ENCODE results near the gene NKTR. TPM values are rescaled to one million over a fixed set of nuclear protein-coding genes. Genes with fewer than 3 reads are reported as not detected.

NKTR gene
- total RNA-seq, 2 donors from 2014 or later = 101 to 116 TPM

- H3K9me3 Mint-ChIP-seq = no peaks in the 10 kb centered on the region
- H3K36me3 Mint-ChIP-seq (ENCODE audit: low read depth) = no peaks in the 10 kb centered on the region
- no peak overlapping the region for H3K4me3 Mint-ChIP-seq
- Histone ChIP-seq H3K4me3 (ENCODE audit: low read length) (no peak overlapping the region), H3K9ac (ENCODE audit: extremely low read depth, low read length, poor library complexity, severe bottlenecking) (no peak overlapping the region), H3K36me3 (ENCODE audit: control insufficient read depth, insufficient read depth, low read length) (no peaks in the 10 kb centered on the region), H3K27me3 (ENCODE audit: control insufficient read depth, insufficient read depth, low read length, poor library complexity, severe bottlenecking) (peaks cover 14% of the 10 kb centered on the region), H3K27ac (ENCODE audit: low read depth, low read length) (no peak overlapping the region), H3K4me1 (ENCODE audit: control insufficient read depth, insufficient read depth, low read length) (no peaks in the 10 kb centered on the region), H3K9me3 (ENCODE audit: control insufficient read depth, low read length) (no peaks in the 10 kb centered on the region)
- no peak for TF ChIP-seq CTCF (conservative IDR thresholded peaks at IDR 0.05)
- peaks cover 3% of the 10 kb centered on the region for H3K27me3 Mint-ChIP-seq (ENCODE audit: insufficient read depth)
- peaks cover 1% of the 10 kb centered on the region for H3K4me1 Mint-ChIP-seq
- DNase-seq = no peak
- H3K27ac Mint-ChIP-seq = no peak overlapping the region
Measured at GRCh38 chr3:42694366-42694765, 93.9 kb downstream of the NKTR start.

GRCh38 chr3:42696356-42697288, 96.1 kb downstream of the NKTR start:
- Mint-ChIP-seq H3K27ac (no peak overlapping the region), H3K4me1 (no peaks in the 10 kb centered on the region), H3K27me3 (ENCODE audit: insufficient read depth) (no peaks in the 10 kb centered on the region), H3K36me3 (ENCODE audit: low read depth) (no peaks in the 10 kb centered on the region), H3K9me3 (no peaks in the 10 kb centered on the region), H3K4me3 (no peak overlapping the region)
- Histone ChIP-seq H3K9ac (ENCODE audit: extremely low read depth, low read length, poor library complexity, severe bottlenecking) (no peak overlapping the region), H3K27ac (ENCODE audit: low read depth, low read length) (no peak overlapping the region), H3K4me3 (ENCODE audit: low read length) (no peak overlapping the region), H3K36me3 (ENCODE audit: control insufficient read depth, insufficient read depth, low read length) (no peaks in the 10 kb centered on the region), H3K4me1 (ENCODE audit: control insufficient read depth, insufficient read depth, low read length) (no peaks in the 10 kb centered on the region), H3K9me3 (ENCODE audit: control insufficient read depth, low read length) (no peaks in the 10 kb centered on the region), H3K27me3 (ENCODE audit: control insufficient read depth, insufficient read depth, low read length, poor library complexity, severe bottlenecking) (peaks cover 14% of the 10 kb centered on the region)
- WGBS, 2 experiments (ENCODE audit: insufficient coverage in 1 of 2, insufficient read length in 1 of 2) = 83 to 84% methylated on average over 10 to 19 of the region's 19 CpGs
- TF ChIP-seq CTCF (conservative IDR thresholded peaks at IDR 0.05) = no peak
- no peak for DNase-seq

- DNase-seq = no peak
- Mint-ChIP-seq H3K9me3 (no peaks in the 10 kb centered on the region), H3K27ac (no peak overlapping the region), H3K36me3 (ENCODE audit: low read depth) (no peaks in the 10 kb centered on the region), H3K4me1 (no peaks in the 10 kb centered on the region), H3K4me3 (no peak overlapping the region), H3K27me3 (ENCODE audit: insufficient read depth) (no peaks in the 10 kb centered on the region)
- H3K9ac ChIP-seq (ENCODE audit: extremely low read depth, low read length, poor library complexity, severe bottlenecking) = no peak overlapping the region
- peaks cover 14% of the 10 kb centered on the region for H3K27me3 ChIP-seq (ENCODE audit: control insufficient read depth, insufficient read depth, low read length, poor library complexity, severe bottlenecking)
- H3K4me1 ChIP-seq (ENCODE audit: control insufficient read depth, insufficient read depth, low read length) = no peaks in the 10 kb centered on the region
- H3K9me3 ChIP-seq (ENCODE audit: control insufficient read depth, low read length) = no peaks in the 10 kb centered on the region
- H3K27ac ChIP-seq (ENCODE audit: low read depth, low read length) = no peak overlapping the region
- H3K36me3 ChIP-seq (ENCODE audit: control insufficient read depth, insufficient read depth, low read length) = no peaks in the 10 kb centered on the region
- no peak overlapping the region for H3K4me3 ChIP-seq (ENCODE audit: low read length)
- TF ChIP-seq CTCF (conservative IDR thresholded peaks at IDR 0.05) = no peak
- WGBS, 2 experiments (ENCODE audit: insufficient coverage in 1 of 2, insufficient read length in 1 of 2) = 88 to 91% methylated on average over 8 to 18 of the region's 18 CpGs
Measured at GRCh38 chr3:42697289-42698051, 97.0 kb downstream of the NKTR start.

Other genes with a start within 250 kb of the NKTR start
- gene LYZL4, start 190.1 kb upstream of the NKTR start, total RNA-seq = not detected
- 10 to 100 TPM; 12.9 to 14.7 TPM for gene VIPR1, start 98.0 kb upstream of the NKTR start, total RNA-seq
- 10 to 100 TPM; 35.2 to 38.4 TPM for gene SEC22C, start 18.7 kb upstream of the NKTR start, total RNA-seq
- gene SS18L2, start 9.8 kb upstream of the NKTR start, total RNA-seq = 10 to 100 TPM; 37.8 to 44.8 TPM
- 1 to 10 TPM; 4.6 to 7.2 TPM for gene ZBTB47, start 53.0 kb downstream of the NKTR start, total RNA-seq
- gene KLHL40, start 84.9 kb downstream of the NKTR start, total RNA-seq = not detected
- gene HHATL, start 102.1 kb downstream of the NKTR start, total RNA-seq = not detected
- 1 to 10 TPM in 1 of 2 donors, under 1 TPM in 1; 0.64 to 1.1 TPM for gene CCDC13, start 172.6 kb downstream of the NKTR start, total RNA-seq
- gene HIGD1A, start 203.8 kb downstream of the NKTR start, total RNA-seq = 100 to 1,000 TPM; 116 to 121 TPM
- 1 to 10 TPM; 1.1 TPM for gene ACKR2, start 208.8 kb downstream of the NKTR start, total RNA-seq